HG03135 (cell line): ENCODE results near the gene MYO9B.
"Not testable (repeated sequence)": the region's sequence is repeated elsewhere in the genome, so short reads cannot be mapped to it uniquely, and the experiment has no call there.

ENCODE experiments used
- ATAC-seq: cut with Tn5 transposase; IDR thresholded peaks from one replicate; pipeline ENCODE4 v1.9.1; 2021; ENCODE audit warnings: mild to moderate bottlenecking, moderate library complexity; ENCODE audit not compliant: unreplicated experiment

MYO9B gene

DNA sequence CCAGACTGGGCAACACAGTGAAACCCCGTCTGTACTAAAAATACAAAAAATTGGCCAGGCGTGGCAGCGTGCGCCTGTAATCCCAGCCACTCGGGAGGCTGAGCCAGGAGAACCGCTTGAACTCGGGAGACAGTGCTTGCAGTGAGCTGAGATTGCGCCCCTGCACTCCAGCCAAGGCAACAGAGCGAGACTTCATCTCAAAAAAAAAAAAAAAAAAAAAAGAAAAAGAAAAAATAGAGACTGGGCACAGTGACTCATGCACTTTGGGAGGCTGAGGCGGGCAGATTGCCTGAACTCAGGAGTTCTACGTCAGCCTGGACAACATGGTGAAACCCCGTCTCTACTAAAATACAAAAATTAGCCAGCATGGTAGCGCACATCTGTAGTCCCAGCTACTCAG lies 69.2 kb downstream of the MYO9B start:
- not testable (repeated sequence) for ATAC-seq

DNA sequence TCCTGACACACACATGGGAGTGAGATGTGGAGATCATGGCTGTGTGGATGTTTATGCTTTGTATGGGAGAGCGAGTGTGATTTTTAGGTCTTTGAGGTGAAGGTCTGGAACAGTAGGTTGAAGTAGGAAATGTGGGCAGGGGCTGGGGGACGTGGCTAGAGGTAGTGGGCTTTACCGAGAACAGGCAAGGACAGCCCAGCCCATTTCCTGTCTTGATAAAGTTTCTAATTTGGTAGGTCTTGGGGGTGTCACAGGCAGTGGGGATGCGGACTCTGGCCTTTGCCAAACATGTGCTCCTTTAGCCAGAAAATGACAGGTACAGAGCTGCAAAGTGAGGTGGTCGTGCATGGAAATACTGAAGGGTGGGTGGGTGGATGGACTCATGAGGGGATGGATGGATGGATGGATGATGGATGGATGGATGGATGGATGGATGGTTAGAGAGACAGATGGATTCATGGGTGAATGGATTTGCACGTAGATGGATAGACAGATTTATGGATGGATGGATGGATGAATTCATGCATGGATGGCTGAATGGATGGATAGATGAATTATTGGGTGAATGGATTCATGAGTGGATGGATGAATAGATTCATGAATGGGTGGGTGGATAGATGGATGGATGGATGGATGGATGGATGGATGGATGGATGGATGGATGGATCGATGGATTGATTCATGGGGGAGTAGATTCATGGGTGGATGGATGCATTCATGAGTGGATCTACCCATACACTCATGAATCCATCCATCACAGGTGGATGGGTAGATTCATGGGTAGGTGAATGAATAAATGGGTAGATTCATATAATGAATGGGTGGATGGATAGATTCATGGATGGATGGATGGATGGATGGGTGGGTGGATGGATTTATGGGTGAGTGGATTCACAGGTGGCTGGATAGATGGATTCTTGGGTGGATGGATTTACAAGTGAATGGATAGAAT lies 70.2 kb downstream of the MYO9B start:
- ATAC-seq: no peak

DNA sequence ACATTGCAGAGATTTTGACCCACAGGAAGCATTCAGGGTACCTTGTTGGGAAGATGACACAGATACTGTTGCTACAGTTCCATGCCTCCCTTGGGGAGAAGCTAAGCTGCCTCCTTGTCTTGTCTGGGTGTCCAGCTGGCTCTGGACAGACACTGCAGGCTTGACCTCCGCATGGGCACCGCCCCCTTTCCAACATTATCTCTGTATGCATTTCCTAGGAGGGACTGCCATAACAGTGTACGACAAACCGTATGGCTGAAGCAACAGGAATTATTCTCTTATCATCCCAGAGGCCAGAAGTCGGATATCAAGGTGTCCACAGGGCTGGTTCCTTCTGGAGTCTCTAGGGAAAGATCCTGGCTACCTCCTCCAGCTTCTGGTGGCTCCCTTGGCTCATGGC lies 72.6 kb downstream of the MYO9B start:
- no peak for ATAC-seq

DNA sequence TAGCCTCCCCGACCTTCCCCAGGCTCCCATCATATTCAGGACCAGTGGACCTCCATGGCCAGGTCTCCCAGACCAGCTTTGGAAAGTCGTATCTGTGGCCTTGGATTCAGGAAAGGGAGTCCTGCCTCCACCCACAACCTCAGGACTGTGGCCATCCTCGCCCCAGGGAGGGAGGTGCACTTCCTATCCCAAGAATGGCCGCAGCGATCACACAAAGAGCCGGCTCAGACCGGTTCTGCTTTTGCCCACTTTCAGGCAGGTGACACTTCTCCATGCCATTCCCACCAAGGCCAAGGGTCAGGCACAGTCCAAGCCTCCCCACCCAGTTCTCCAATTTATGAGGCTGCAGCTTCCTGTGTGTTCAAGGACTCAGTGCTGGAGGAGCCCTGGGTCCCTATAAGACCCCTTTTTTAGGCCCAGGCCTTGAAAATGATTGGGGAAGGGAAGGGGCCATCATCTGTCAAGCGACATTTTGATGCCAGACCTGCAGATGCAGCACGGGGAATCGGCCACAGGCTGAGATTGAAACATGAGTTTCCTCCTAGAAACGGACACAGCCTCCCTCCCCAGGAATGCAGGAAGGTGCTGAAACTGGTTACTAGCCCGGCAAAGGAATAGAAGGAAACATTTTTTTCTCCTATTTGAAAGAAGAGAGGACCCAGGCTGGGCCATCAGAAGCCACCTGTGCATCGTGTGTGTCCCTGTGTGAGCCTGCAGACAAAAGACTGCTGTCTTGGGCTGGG lies 74.0 kb downstream of the MYO9B start:
- ATAC-seq: no peak

DNA sequence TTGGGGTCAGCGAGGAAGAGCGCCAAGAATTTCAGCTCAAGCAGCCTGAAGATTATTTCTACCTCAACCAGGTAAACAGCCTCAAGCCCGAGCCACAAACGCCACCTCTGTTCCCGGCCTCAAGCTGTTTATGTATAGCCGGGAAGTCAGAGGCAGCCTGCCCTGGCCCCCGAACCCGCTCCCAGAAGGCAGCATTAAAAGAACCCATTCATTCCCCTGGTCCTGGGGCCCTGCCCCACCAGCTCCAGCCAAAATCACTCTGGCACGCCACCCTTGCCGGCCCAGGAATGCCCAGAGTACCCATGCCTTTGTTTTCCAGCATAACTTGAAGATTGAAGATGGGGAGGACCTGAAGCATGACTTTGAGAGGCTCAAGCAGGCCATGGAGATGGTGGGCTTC lies 78.4 kb downstream of the MYO9B start:
- no peak for ATAC-seq

DNA sequence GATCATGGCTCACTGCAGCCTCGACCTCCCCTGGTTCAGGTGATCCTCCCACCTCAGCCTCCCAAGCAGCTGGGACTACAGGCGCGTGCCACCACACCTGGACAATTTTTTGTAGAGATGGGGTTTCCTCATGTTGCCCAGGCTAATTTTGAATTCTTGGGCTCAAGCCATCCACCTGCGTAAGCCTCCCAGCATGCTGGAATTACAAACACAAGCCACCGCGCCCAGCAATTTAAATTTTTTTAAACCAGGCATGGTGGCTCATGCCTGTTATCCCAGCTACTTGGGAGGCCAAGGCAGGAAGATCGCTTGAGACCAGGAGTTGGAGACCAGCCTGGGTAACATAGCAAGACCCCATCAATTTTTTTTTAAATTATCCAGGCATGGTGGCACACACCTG lies 79.7 kb downstream of the MYO9B start:
- no peak for ATAC-seq

DNA sequence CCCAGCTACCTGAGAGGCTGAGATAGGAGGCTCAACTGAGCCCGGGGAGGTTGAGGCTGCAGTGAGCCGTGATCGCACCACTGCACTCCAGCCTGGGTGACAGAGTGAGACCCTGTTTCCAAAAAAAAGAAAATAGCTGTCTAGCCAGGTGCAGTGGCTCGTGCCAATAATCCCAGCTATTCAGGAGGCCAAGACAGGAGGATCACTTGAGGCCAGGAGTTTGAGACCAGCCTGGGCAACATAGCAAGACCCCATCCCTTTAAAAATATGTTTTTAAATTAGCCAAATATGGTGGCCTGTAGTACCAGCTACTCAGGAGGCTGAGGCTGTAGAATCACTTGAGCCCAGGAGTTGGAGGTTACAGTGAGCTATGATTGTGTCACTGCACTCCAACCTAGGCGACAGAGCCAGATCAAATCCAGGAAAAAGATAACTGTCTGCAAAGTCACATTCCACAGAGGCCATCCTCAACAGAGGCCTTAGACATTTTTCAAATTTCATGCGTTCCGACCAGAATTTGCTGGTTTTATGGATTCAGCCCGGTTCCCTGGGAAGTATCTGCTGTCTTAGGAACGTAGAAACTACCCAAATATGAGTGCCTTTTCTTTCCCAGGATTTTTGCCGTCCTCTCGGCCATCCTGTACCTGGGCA lies 80.8 kb downstream of the MYO9B start:
- ATAC-seq: no peak

DNA sequence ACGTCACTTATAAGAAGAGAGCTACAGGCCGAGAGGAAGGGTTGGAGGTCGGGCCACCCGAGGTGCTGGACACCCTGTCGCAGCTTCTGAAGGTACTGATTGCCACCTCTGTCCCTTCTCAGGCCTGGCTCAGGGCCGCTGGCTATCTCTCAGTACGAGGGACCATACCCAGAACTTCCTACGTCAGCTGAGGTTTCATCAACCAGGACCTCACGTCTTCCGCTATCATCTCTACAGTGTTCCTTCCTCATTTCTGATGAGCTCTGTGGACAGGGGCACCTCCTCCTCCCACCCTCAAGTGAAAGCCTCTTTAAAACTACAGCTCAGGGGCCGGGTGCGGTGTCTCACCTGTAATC lies 81.3 kb downstream of the MYO9B start:
- no peak for ATAC-seq

DNA sequence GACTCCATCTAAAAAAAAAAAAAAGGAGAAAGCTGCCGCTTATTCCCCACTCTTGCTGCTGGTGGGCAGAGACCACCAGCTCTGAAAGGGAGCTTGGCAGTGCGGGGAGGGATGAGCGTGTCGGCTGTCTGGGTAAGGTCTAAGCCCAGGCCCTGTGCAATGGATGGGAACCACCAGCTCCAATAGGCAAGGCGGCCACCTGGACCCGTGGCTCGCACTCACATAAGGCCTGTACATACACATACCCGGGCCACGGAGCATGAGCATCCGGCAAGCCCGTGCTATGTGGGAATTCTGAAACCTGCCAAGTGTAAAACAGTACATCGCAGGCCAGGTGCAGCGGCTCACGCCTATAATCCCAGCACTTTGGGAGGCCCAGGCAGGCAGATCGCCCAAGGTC lies 83.0 kb downstream of the MYO9B start:
- no peak for ATAC-seq

DNA sequence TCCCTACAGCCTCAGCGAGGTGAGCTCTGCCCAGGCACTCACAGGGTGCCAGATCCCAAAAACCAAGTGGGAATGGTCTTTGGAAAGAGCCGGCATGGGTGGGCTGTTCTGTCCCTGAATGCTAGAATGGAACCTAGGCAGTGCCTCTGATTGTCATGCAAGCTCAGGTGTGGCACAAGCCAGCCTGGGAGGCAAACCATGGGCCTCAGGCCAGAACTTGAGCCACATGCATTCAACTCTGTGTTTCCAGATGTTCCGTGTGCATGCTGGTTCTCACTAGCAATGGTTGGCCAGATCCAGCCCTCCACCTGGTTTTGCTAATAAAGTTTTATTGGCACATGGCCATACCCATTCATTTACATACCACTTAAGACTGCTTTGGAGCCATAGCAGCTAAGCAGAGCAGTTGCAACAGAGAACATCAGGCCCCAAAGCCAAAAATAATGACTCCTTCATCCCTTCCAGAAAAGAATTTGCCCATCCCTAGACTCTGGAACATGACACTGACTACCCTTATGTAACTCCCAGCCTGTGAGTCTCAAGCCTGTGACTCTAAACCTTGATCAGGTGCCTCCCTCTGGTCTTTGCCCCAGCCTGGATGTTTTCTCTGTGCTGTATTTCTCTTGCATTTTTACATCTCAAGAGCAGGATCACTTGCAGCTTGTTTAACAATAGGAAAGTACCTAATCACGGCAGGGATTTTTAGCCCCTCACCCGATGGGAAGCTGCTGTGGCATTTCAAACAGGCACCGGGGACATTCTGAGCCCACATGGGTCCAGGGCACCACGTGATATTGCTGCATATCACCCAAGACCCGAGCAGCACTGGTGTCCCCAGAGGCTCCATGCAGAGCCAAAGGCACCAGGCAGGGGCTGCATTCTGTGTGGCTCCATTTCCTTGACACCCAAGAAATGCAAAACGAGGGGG lies 84.2 kb downstream of the MYO9B start:
- no peak for ATAC-seq

DNA sequence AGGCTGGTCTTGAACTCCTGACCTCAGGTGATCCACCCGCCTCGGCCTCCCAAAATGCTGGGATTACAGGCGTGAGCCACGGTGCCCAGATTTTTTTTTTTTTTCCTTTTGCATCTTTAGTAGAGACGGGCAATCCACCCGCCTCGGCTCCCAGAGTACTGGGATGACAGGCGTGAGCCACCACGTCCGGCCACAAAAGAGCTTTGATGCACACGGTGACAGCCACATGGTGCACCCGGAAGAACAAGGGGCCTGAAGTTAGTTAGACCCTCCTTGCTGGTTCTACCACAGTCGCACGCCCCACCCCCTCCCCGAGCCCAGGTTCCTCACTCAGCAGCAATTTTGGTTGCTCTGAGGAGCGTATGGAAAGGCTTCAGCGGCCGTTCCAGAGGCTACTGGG lies 85.3 kb downstream of the MYO9B start:
- no peak for ATAC-seq

DNA sequence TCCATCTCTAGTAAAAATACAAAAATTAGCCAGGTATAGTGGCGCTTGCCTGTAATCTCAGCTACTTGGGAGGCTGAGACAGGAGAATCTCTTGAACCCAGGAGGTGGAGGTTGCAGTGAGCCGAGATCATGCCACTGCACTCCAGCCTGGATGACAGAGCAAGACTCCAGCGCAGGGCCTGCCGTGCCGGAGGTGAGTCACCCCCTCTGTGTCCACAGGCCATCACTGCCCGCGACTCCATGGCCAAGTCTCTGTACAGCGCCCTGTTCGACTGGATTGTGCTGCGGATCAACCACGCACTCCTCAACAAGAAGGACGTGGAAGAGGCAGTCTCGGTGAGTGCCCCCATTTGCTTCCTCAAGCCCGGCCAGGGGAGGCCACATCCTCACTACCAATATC lies 86.6 kb downstream of the MYO9B start:
- ATAC-seq: not testable (repeated sequence)

DNA sequence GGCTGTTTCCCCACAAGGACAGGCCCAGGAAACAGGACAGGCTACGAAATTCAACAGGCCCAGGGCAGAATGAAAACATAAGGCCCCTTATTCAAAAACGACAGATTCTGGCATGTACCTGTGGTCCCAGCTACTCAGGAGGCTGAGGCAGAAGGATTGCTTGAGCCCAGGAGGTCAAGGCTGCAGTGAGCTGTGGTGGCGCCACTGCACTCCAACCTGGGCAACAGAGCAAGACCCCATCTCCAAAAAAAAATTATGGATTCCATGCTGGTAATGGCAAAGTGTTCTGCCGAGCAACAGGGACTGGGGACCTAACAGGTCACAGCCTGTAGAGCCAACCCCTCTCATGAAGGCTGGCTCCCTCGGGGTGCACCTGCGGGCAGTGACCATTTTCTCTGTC lies 87.0 kb downstream of the MYO9B start:
- no peak for ATAC-seq

DNA sequence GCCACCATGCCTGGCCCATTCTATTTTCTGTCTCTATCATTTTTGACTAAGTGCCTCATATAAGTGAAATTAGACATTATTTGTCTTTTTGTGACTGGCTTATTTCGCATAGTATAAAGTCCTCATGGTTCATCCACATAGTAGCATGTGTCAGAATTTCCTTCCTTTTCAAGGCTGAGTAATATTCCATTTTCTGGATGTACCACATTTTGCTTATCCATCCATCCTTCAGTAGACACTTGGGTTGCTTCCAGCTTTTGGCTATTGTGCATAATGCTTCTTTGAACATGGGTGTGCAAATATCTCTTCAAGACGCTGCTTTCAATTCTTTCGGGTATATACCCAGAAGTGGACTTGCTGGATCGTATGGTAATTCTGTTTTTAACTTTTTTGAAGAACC lies 88.1 kb downstream of the MYO9B start:
- no peak for ATAC-seq

DNA sequence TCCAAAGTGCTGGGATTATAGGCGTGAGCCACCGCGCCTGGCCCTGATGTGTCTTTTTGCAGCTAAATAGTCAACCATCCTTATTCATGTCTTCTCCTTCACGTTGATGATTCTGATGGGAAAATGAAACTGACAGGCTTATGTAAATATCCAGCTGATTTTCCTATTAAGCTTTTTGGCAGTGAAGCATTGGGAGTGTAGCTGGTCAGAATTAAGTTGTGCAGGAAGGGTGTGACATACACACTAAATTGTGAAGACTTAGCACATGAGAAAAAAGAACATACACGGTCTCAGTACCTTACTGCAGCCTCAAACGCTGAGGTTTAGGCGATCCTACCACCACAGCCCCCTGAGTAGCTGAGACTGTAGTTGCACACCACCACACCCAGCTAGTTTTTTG lies 89.1 kb downstream of the MYO9B start:
- no peak for ATAC-seq

DNA sequence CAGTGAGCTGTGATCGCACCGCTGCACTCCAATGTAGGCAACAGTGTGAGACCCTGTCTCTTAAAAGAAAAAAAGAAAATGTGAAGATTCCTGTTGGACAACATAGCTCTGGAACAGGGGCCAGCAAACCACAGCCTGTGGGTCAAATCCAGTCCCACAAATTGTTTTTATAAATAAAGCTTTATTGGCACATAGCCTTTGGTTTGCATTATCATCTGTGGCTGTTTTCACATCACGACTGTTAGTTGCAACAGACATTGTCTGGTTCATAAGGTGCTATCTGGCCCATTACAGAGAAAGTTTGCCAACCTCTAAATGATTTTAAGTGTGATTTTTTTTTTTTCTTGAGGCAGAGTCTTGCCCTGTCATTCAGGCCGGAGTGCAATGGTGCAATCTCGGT lies 90.1 kb downstream of the MYO9B start:
- ATAC-seq: no peak

DNA sequence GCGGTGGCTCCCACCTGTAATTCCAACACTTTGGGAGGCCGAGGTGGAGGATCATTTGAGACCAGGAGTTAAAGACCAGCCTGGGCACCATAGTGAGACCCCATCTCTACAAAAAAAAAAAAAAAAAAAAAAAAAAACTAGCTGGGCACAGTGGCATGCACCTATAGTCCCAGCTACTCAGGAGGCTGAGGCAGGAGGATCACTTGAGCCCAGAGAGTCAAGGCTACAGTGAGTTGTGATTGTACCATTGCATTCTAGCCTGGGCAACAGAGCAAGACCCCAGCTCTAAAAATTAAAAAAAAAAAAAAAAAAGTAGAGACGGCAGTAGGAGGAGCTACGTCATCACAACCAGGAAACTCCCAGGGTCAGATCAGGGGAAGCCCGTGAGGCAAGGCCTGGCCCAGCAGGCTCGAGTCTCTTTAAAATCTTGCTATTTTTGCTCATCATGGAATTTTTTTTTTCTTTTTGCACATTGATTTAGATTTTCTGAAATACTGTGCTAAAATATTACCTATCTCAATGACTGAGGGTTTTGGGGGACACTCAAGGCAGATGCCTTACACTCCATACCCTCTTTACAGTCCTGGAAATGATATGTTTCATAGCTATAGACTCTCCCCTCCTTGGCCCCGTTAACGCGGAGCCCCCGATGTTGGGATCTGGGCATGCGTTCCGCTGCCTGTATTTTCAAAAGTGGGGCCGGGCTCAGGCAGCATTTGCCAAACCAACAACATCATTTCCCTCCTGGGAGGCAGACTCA lies 95.1 kb downstream of the MYO9B start:
- no peak for ATAC-seq

DNA sequence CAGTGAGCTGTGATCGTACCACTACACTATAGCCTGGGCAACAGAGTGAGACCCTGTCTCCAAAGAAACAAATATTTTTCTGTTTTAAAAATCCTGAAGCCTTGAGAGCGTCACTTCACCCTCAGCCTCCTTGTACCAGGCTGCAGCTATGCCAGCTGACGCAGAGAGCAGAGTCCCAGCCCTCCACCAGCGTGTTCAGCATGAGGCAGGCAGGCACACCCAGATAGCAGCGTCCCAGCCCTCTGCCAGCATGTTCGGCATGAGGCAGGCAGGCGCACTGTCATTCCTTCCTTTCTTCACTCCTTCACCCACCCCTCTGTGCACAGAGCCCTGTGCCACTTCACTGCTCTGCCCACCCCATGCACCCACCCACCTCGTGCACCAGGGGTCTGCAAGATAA lies 96.3 kb downstream of the MYO9B start:
- no peak for ATAC-seq

DNA sequence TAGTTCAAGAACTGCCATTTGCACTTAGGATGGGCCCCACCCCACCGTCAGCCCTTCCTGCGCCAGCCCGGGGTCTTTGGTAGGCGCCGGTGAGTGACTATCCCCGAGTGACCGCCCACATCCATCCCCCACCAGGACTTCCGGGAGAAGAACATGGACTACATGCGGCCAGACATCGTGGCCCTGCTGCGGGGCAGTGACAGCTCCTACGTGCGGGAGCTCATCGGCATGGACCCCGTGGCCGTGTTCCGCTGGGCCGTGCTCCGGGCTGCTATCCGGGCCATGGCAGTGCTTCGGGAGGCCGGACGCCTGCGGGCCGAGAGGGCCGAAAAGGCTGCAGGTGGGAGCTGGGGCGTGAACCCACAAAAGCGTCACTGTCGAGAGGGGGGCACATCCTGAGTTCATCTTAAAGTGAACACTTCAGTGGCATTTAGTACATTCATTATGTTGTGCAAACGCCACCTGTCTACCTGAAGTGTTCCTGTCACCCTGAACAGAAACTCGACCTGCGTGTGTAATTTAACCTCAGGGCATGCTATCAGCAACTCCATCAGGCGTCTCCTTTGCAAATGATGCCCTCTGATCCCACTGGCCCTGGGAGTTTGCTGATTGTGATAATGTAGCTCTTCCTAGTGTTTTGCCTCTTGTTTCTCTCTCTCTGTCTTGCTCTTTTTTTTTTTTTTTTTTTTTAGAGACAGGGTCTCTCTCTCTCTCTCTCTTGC lies 97.2 kb downstream of the MYO9B start:
- ATAC-seq: no peak
